Endodermal cell (in vitro differentiated cells): ENCODE measurements around the gene CENATAC. TPM values are rescaled to one million over a fixed set of nuclear protein-coding genes. Genes with fewer than 3 reads are reported as not detected.

Source experiments
- DNase-seq: peaks from one replicate; pipeline ENCODE4 v3.0.0-alpha.2; 2017
- H3K27ac ChIP-seq: 2 replicates; pipeline ENCODE4 v1.5.1; 2013; ENCODE audit warnings: mild to moderate bottlenecking, low read depth, low read length, moderate library complexity
- H3K27me3 ChIP-seq: 2 replicates; pipeline ENCODE4 v1.6.1; 2013; ENCODE audit warnings: mild to moderate bottlenecking, low read length, moderate library complexity; ENCODE audit not compliant: insufficient read depth, control insufficient read depth, poor library complexity, severe bottlenecking
- H3K36me3 ChIP-seq: 2 replicates; pipeline ENCODE4 v1.7.0; 2013; ENCODE audit warnings: mild to moderate bottlenecking, low read length, moderate library complexity; ENCODE audit not compliant: control insufficient read depth, insufficient read depth
- H3K4me1 ChIP-seq: one replicate; pipeline ENCODE4 v1.7.0; 2013; ENCODE audit warnings: low read length; ENCODE audit not compliant: control insufficient read depth, insufficient read depth
- H3K4me3 ChIP-seq: 2 replicates; pipeline ENCODE4 v1.5.1; 2013; ENCODE audit warnings: mild to moderate bottlenecking, low read length, moderate library complexity
- H3K9ac ChIP-seq: 2 replicates; pipeline ENCODE4 v1.6.1; 2013; ENCODE audit warnings: mild to moderate bottlenecking, low read length, moderate library complexity; ENCODE audit not compliant: poor library complexity, severe bottlenecking; ENCODE audit errors: extremely low read depth
- H3K9me3 ChIP-seq: 2 replicates; pipeline ENCODE4 v1.6.1; 2013; ENCODE audit warnings: mild to moderate bottlenecking, low read length, moderate library complexity; ENCODE audit not compliant: control insufficient read depth
- H3K27ac Mint-ChIP-seq: 2 replicates; pipeline ENCODE4 v1.8.0; 2020; ENCODE audit warnings: mixed read lengths
- H3K27me3 Mint-ChIP-seq: 2 replicates; pipeline ENCODE4 v1.8.0; 2021; ENCODE audit warnings: mild to moderate bottlenecking, mixed read lengths; ENCODE audit not compliant: insufficient read depth
- H3K36me3 Mint-ChIP-seq: 2 replicates; pipeline ENCODE4 v1.8.0; 2020; ENCODE audit warnings: low read depth, mixed read lengths
- H3K4me1 Mint-ChIP-seq: 2 replicates; pipeline ENCODE4 v1.8.0; 2020; ENCODE audit warnings: mixed read lengths
- H3K4me3 Mint-ChIP-seq: 2 replicates; pipeline ENCODE4 v1.8.0; 2020; ENCODE audit warnings: mild to moderate bottlenecking, moderate library complexity, mixed read lengths
- H3K9me3 Mint-ChIP-seq: 2 replicates; pipeline ENCODE4 v1.8.0; 2020; ENCODE audit warnings: mild to moderate bottlenecking, mixed read lengths
- CTCF ChIP-seq: fragments of 200-600 bp; sonication (generic); conservative IDR thresholded peaks from 2 replicates; pipeline ENCODE4 v1.5.0; 2021; ENCODE audit warnings: antibody characterized with exemption, mild to moderate bottlenecking
- WGBS, 2 experiments: methylation state at CpG; one replicate each; pipeline versions ENCODE4 v1.1.5 to v1.1.7; 2013; ENCODE audit warnings: missing lambda C conversion rate in 2 of 2, mixed read lengths in 1 of 2; ENCODE audit not compliant: insufficient coverage in 1 of 2, insufficient read length in 1 of 2; 5-methylcytosine and 5-hydroxymethylcytosine counted together
- total RNA-seq, 2 donors: library from RNA; stranded (reverse); fragmentation: NEBNext Ultra II Directional in 1 of 2; extraction: Animal tissue kit (Norgen Biotek cat#: 25700) in 1 of 2; gene quantifications; 2 replicates in 1 of 2; 3 replicates in 1 of 2; pipeline ENCODE4 v1.2.1, GENCODE V29; 2021

Gene CENATAC
- total RNA-seq, 2 donors from 2014 or later, result 38.7 to 43.3 TPM

GRCh38 chr11:119049081-119049480 is 51.1 kb downstream of the CENATAC start:
- Mint-ChIP-seq H3K9me3 (no peaks in the 10 kb centered on the region), H3K27ac (no peak overlapping the region), H3K4me1 (peaks cover 9% of the 10 kb centered on the region), H3K36me3 (peaks cover 93% of the 10 kb centered on the region), H3K27me3 (no peaks in the 10 kb centered on the region), H3K4me3 (no peak overlapping the region)
- no peak overlapping the region for H3K27ac ChIP-seq
- WGBS, 2 experiments, result 94 to 96% methylated on average over 4 to 7 of the region's 7 CpGs
- no peak overlapping the region for H3K9ac ChIP-seq
- H3K9me3 ChIP-seq, result no peaks in the 10 kb centered on the region
- H3K4me3 ChIP-seq, result no peak overlapping the region
- H3K27me3 ChIP-seq, result no peaks in the 10 kb centered on the region
- H3K36me3 ChIP-seq, result peaks cover 99% of the 10 kb centered on the region
- TF ChIP-seq CTCF, result no peak
- DNase-seq, result no peak
- no peaks in the 10 kb centered on the region for H3K4me1 ChIP-seq

- no peak for TF ChIP-seq CTCF
- DNase-seq, result no peak
- Histone ChIP-seq H3K27ac (no peak overlapping the region), H3K4me3 (no peak overlapping the region), H3K9me3 (no peaks in the 10 kb centered on the region), H3K4me1 (no peaks in the 10 kb centered on the region), H3K27me3 (no peaks in the 10 kb centered on the region), H3K36me3 (peaks cover 91% of the 10 kb centered on the region), H3K9ac (no peak overlapping the region)
- peaks cover 8% of the 10 kb centered on the region for H3K4me1 Mint-ChIP-seq
- H3K9me3 Mint-ChIP-seq, result no peaks in the 10 kb centered on the region
- H3K27ac Mint-ChIP-seq, result no peak overlapping the region
- no peak overlapping the region for H3K4me3 Mint-ChIP-seq
- 94 to 96% methylated on average over 11 to 17 of the region's 17 CpGs for WGBS, 2 experiments
- peaks cover 90% of the 10 kb centered on the region for H3K36me3 Mint-ChIP-seq
- no peaks in the 10 kb centered on the region for H3K27me3 Mint-ChIP-seq
These were observed 53.7 kb downstream of the CENATAC start for GRCh38 chr11:119051440-119052162.

DNA sequence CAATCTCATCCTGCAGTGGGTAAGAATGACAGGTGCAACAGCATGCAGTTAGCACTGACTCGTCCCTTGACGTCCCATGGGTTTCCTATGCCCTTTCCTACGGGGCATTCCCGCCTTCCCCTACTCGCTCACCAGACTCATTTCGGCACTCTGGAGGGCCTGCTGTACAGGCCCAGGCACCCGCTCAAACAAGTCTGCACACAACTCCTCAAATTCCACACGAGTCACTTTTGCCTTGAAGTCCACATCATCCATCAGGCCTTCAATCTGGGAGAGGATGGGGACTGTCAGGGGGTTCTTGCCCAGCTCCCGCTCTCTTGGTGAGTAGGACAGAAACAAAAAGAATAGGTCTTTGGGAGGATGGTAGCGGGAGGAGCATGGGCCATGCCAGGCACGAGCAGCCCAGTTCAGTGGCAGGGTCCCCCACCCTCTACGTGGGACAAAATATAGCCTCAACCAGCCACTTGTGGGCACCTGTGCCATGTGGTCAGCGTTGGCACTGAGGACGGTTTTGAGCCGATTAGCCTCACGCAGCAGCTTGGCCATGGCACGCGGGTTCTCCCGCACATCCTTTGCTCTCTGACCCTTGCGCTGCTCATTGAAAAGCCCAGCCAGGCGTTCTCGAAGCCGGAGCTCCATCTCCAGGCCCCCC is 54.4 kb downstream of the CENATAC start:
- Histone ChIP-seq H3K27me3 (no peaks in the 10 kb centered on the region), H3K4me1 (no peaks in the 10 kb centered on the region), H3K4me3 (no peak overlapping the region), H3K9ac (no peak overlapping the region), H3K9me3 (no peaks in the 10 kb centered on the region), H3K27ac (no peak overlapping the region), H3K36me3 (peaks cover 84% of the 10 kb centered on the region)
- Mint-ChIP-seq H3K4me1 (peaks cover 8% of the 10 kb centered on the region), H3K9me3 (no peaks in the 10 kb centered on the region), H3K27ac (no peak overlapping the region), H3K36me3 (peaks cover 83% of the 10 kb centered on the region), H3K27me3 (no peaks in the 10 kb centered on the region), H3K4me3 (no peak overlapping the region)
- no peak for TF ChIP-seq CTCF
- no peak for DNase-seq
- WGBS, 2 experiments, result 94 to 96% methylated on average over 19 to 23 of the region's 23 CpGs
